Mesenchymal stem cell (in vitro differentiated cells and primary cell): ENCODE measurements around the gene CDKN2B-AS1.

ENCODE experiments used
- DNase-seq: peaks from one replicate; pipeline ENCODE4 v3.0.0-alpha.2; 2013
- H2AFZ ChIP-seq: one replicate; pipeline ENCODE4 v1.6.1; 2013; ENCODE audit warnings: low read depth, mild to moderate bottlenecking, control low read depth, inconsistent platforms, low read length, moderate library complexity
- H2AK5ac ChIP-seq: 2 replicates; pipeline ENCODE4 v1.6.1; 2013; ENCODE audit warnings: low read length, moderate library complexity, mild to moderate bottlenecking, inconsistent platforms; ENCODE audit not compliant: severe bottlenecking
- H2BK120ac ChIP-seq: one replicate; pipeline ENCODE4 v1.6.1; 2013; ENCODE audit warnings: low read depth, mild to moderate bottlenecking, inconsistent platforms, low read length, moderate library complexity
- H2BK12ac ChIP-seq, 2 experiments: one replicate each; pipeline ENCODE4 v1.6.1; 2013; ENCODE audit warnings: inconsistent platforms in 2 of 2, low read length in 2 of 2, mild to moderate bottlenecking in 2 of 2, moderate library complexity in 2 of 2, control low read depth in 1 of 2
- H2BK15ac ChIP-seq: one replicate; pipeline ENCODE4 v1.6.1; 2013; ENCODE audit warnings: mild to moderate bottlenecking, low read depth, inconsistent platforms; ENCODE audit not compliant: poor library complexity, severe bottlenecking
- H2BK5ac ChIP-seq: 2 replicates; pipeline ENCODE4 v1.6.1; 2013; ENCODE audit warnings: low read depth, mild to moderate bottlenecking, low read length, control low read depth, inconsistent platforms; ENCODE audit not compliant: poor library complexity, severe bottlenecking
- H3K14ac ChIP-seq, 2 experiments: one replicate each; pipeline ENCODE4 v1.6.1; 2013; ENCODE audit warnings: inconsistent platforms in 2 of 2, low read length in 2 of 2, control low read depth in 1 of 2, mild to moderate bottlenecking in 1 of 2, moderate library complexity in 1 of 2
- H3K18ac ChIP-seq, 2 experiments: one replicate each; pipeline ENCODE4 v1.6.1; 2013; ENCODE audit warnings: inconsistent platforms in 2 of 2, low read length in 2 of 2, control low read depth in 1 of 2, low read depth in 1 of 2, mild to moderate bottlenecking in 1 of 2
- H3K23ac ChIP-seq, 2 experiments: one replicate each; pipeline ENCODE4 v1.6.1; 2013; ENCODE audit warnings: inconsistent platforms in 2 of 2, low read length in 2 of 2, mild to moderate bottlenecking in 2 of 2, moderate library complexity in 2 of 2, control low read depth in 1 of 2
- H3K27ac ChIP-seq: 2 replicates; pipeline ENCODE4 v1.5.1; 2013; ENCODE audit warnings: mild to moderate bottlenecking, moderate library complexity, low read length, control low read depth, inconsistent platforms; ENCODE audit not compliant: poor library complexity, severe bottlenecking
- H3K27me3 ChIP-seq, 2 experiments: 2 replicates each; pipeline versions ENCODE4 v1.6.1 to v1.7.0; 2013; ENCODE audit warnings: low read length in 2 of 2, mild to moderate bottlenecking in 2 of 2, moderate library complexity in 2 of 2, control low read depth in 1 of 2, inconsistent platforms in 1 of 2; ENCODE audit not compliant: control insufficient read depth in 1 of 2, insufficient read depth in 1 of 2
- H3K36me3 ChIP-seq, 2 experiments: 2 replicates each; pipeline versions ENCODE4 v1.6.1 to v1.7.0; 2013; ENCODE audit warnings: low read length in 2 of 2, control low read depth in 1 of 2, inconsistent platforms in 1 of 2, low read depth in 1 of 2, mild to moderate bottlenecking in 1 of 2; ENCODE audit not compliant: insufficient read depth in 2 of 2, control insufficient read depth in 1 of 2
- H3K4ac ChIP-seq, 2 experiments: one replicate each; pipeline ENCODE4 v1.6.1; 2013; ENCODE audit warnings: inconsistent platforms in 2 of 2, low read length in 2 of 2, mild to moderate bottlenecking in 2 of 2, moderate library complexity in 2 of 2, control low read depth in 1 of 2, low read depth in 1 of 2
- H3K4me1 ChIP-seq: 2 replicates; pipeline ENCODE4 v1.6.1; 2013; ENCODE audit warnings: low read depth, low read length, control low read depth; ENCODE audit not compliant: control insufficient read depth, insufficient read depth
- H3K4me2 ChIP-seq: 2 replicates; pipeline ENCODE4 v1.6.1; 2013; ENCODE audit warnings: low read length, mild to moderate bottlenecking, inconsistent platforms; ENCODE audit not compliant: poor library complexity, severe bottlenecking
- H3K4me3 ChIP-seq, 2 experiments: 2 replicates each; pipeline versions ENCODE4 v1.5.1 to v1.7.0; 2013; ENCODE audit warnings: low read length in 2 of 2, mild to moderate bottlenecking in 2 of 2, control low read depth in 1 of 2, low read depth in 1 of 2; ENCODE audit not compliant: insufficient read depth in 1 of 2
- H3K79me1 ChIP-seq: replicated peaks from 2 replicates; pipeline ENCODE4 v1.6.1; 2013; ENCODE audit warnings: mild to moderate bottlenecking, control low read depth, low read length, inconsistent platforms; ENCODE audit not compliant: poor library complexity, severe bottlenecking
- H3K9ac ChIP-seq: 2 replicates; pipeline ENCODE4 v1.7.0; 2013; ENCODE audit warnings: mild to moderate bottlenecking, low read length, moderate library complexity
- H3K9me3 ChIP-seq: 2 replicates; pipeline ENCODE4 v1.7.0; 2013; ENCODE audit warnings: mild to moderate bottlenecking, low read length; ENCODE audit not compliant: control insufficient read depth
- H4K8ac ChIP-seq: one replicate; pipeline ENCODE4 v1.6.1; 2013; ENCODE audit warnings: inconsistent platforms, mild to moderate bottlenecking, low read length, moderate library complexity
- H4K91ac ChIP-seq: one replicate; pipeline ENCODE4 v1.6.1; 2013; ENCODE audit warnings: mild to moderate bottlenecking, low read length, inconsistent platforms
- WGBS: methylation state at CpG from one replicate; pipeline ENCODE4 v1.1.7; 2013; ENCODE audit warnings: mixed read lengths; 5-methylcytosine and 5-hydroxymethylcytosine counted together

CDKN2B-AS1 gene

GRCh38 chr9:22129633-22130032 is 135.0 kb downstream of the CDKN2B-AS1 start:
- Histone ChIP-seq H2BK15ac (no peak overlapping the region), H3K36me3 (no peaks in the 10 kb centered on the region), H3K9ac (no peak overlapping the region), H2BK12ac (no peak overlapping the region), H2BK5ac (no peak overlapping the region), H3K18ac (no peak overlapping the region), H3K4me3 (no peak overlapping the region), H3K14ac (no peak overlapping the region), H3K4me2 (no peak overlapping the region), H3K4ac (no peak overlapping the region), H2BK120ac (no peak overlapping the region), H4K8ac (no peak overlapping the region), H2AFZ (no peak overlapping the region), H3K23ac (no peak overlapping the region), H3K9me3 (no peaks in the 10 kb centered on the region), H3K4me1 (no peaks in the 10 kb centered on the region), H4K91ac (no peak overlapping the region), H3K27ac (no peak overlapping the region), H2AK5ac (no peak overlapping the region), H3K27me3 (no peaks in the 10 kb centered on the region), H3K79me1 (no peaks in the 10 kb centered on the region)
- no peak for DNase-seq
- WGBS = 84% methylated on average over 2 of the region's 3 CpGs

GRCh38 chr9:22131817-22132216 is 137.2 kb downstream of the CDKN2B-AS1 start:
- no peak overlapping the region for H2BK120ac ChIP-seq
- no peak overlapping the region for H4K8ac ChIP-seq
- no peaks in the 10 kb centered on the region for H3K9me3 ChIP-seq
- no peak overlapping the region for H3K4me2 ChIP-seq
- H3K18ac ChIP-seq = no peak overlapping the region
- no peak overlapping the region for H3K4ac ChIP-seq
- DNase-seq = no peak
- H3K27me3 ChIP-seq = no peaks in the 10 kb centered on the region
- H3K14ac ChIP-seq = no peak overlapping the region
- no peak overlapping the region for H2AK5ac ChIP-seq
- H4K91ac ChIP-seq = no peak overlapping the region
- no peaks in the 10 kb centered on the region for H3K4me1 ChIP-seq
- H3K9ac ChIP-seq = no peak overlapping the region
- H2BK15ac ChIP-seq = no peak overlapping the region
- no peaks in the 10 kb centered on the region for H3K36me3 ChIP-seq
- H2AFZ ChIP-seq = no peak overlapping the region
- H3K23ac ChIP-seq = no peak overlapping the region
- no peak overlapping the region for H3K27ac ChIP-seq
- H3K4me3 ChIP-seq = no peak overlapping the region
- no peaks in the 10 kb centered on the region for H3K79me1 ChIP-seq
- no peak overlapping the region for H2BK5ac ChIP-seq
- H2BK12ac ChIP-seq = no peak overlapping the region

DNA sequence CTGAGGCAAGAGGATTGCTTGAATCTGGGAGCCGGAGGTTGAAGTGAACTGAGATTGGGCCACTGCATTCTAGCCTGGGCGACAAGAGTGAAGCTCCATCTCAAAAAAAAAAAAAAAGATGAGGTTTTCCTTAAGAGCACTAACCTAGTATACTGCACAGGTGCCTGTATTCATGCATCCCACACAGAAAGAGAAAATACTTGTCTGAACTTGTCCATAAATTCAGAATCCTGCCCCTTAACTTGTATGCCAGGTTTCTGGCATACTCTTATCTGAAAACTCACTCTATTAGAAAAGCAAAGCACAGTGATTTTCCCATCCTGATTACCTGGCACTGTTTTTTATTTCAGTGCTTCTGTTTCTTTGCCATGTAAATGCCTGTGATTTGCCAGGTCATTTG is 139.8 kb downstream of the CDKN2B-AS1 start:
- no peak overlapping the region for H3K4ac ChIP-seq
- H3K9ac ChIP-seq = no peak overlapping the region
- H3K14ac ChIP-seq = no peak overlapping the region
- no peaks in the 10 kb centered on the region for H3K36me3 ChIP-seq
- no peaks in the 10 kb centered on the region for H3K79me1 ChIP-seq
- H3K27me3 ChIP-seq = no peaks in the 10 kb centered on the region
- no peak for DNase-seq
- no peak overlapping the region for H3K4me3 ChIP-seq
- WGBS = 90% methylated on average over 2 of the region's 2 CpGs
- no peak overlapping the region for H2AFZ ChIP-seq
- no peak overlapping the region for H2BK12ac ChIP-seq
- H2BK120ac ChIP-seq = no peak overlapping the region
- no peak overlapping the region for H2BK15ac ChIP-seq
- no peaks in the 10 kb centered on the region for H3K4me1 ChIP-seq
- H2AK5ac ChIP-seq = no peak overlapping the region
- H3K27ac ChIP-seq = no peak overlapping the region
- H3K18ac ChIP-seq = no peak overlapping the region
- H3K23ac ChIP-seq = no peak overlapping the region
- H3K9me3 ChIP-seq = no peaks in the 10 kb centered on the region
- H3K4me2 ChIP-seq = no peak overlapping the region
- no peak overlapping the region for H4K8ac ChIP-seq
- H2BK5ac ChIP-seq = no peak overlapping the region
- no peak overlapping the region for H4K91ac ChIP-seq

DNA sequence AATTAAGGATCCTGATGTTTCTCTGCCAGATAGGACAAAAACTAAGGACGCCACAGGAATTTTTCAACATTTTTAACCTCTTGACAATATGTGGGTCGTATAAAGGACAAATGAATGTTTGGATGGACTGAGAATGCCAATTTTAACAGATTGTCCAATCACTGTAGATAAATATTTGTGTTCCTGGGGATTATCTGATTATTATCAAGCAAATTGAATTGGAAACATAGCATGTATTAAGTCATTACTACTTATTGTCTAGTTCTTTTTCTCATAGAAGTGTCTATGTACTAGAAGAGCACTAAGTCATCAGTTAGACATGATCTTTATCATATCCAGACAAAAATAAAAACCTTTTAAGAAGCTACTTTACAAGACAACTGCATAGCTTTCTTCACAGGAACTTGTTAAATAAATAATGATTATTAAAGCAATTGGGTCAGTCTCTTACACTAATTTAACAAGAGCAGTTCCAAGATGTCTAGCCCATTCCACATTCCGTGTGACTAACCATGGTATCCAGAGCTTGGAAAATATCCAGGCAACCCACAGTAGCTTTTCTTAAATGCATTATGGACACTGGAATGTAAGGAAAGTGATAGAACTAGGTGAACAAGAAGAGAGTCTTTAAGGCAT is 142.0 kb downstream of the CDKN2B-AS1 start:
- Histone ChIP-seq H3K23ac (no peak overlapping the region), H3K4me2 (no peak overlapping the region), H2BK5ac (no peak overlapping the region), H2BK12ac (no peak overlapping the region), H3K4ac (no peak overlapping the region), H3K18ac (no peak overlapping the region), H3K79me1 (no peaks in the 10 kb centered on the region), H3K4me1 (no peaks in the 10 kb centered on the region), H3K14ac (no peak overlapping the region), H3K9me3 (no peaks in the 10 kb centered on the region), H2AFZ (no peak overlapping the region), H2BK120ac (no peak overlapping the region), H3K27ac (no peak overlapping the region), H3K4me3 (no peak overlapping the region), H4K91ac (no peak overlapping the region), H2AK5ac (no peak overlapping the region), H4K8ac (no peak overlapping the region), H3K9ac (no peak overlapping the region), H2BK15ac (no peak overlapping the region), H3K27me3 (no peaks in the 10 kb centered on the region), H3K36me3 (no peaks in the 10 kb centered on the region)
- WGBS = 11% methylated on average over 2 of the region's 3 CpGs
- DNase-seq = peak; percentile 83
